ENCODE measurements around the gene BTN2A1.
A peak's percentile ranks its signal among the peaks of the same experiment; 100 is the strongest.

Gene BTN2A1

GRCh38 chr6:26468829-26469228 lies 11.1 kb downstream of the BTN2A1 start:
- DNase-seq (ENCODE audit: low spot score) = no peak

GRCh38 chr6:26470643-26471042 lies 12.9 kb downstream of the BTN2A1 start:
- DNase-seq (ENCODE audit: low spot score) = no peak

- no peak for DNase-seq (ENCODE audit: low spot score)
These were observed 14.2 kb downstream of the BTN2A1 start for GRCh38 chr6:26471970-26472369.

- DNase-seq (ENCODE audit: low spot score) = no peak
These were observed 15.0 kb downstream of the BTN2A1 start for GRCh38 chr6:26472549-26473290.

- DNase-seq (ENCODE audit: low spot score) = no peak
These were observed 15.6 kb downstream of the BTN2A1 start for GRCh38 chr6:26473429-26473757.

- peak; percentile 84 for DNase-seq (ENCODE audit: low spot score)
These were observed 16.1 kb downstream of the BTN2A1 start for GRCh38 chr6:26473758-26474438.

GRCh38 chr6:26474439-26474881 lies 16.7 kb downstream of the BTN2A1 start:
- DNase-seq (ENCODE audit: low spot score) = no peak

GRCh38 chr6:26475823-26476729 lies 18.3 kb downstream of the BTN2A1 start:
- DNase-seq (ENCODE audit: low spot score) = no peak

GRCh38 chr6:26476896-26477295 lies 19.1 kb downstream of the BTN2A1 start:
- DNase-seq (ENCODE audit: low spot score) = no peak

GRCh38 chr6:26477426-26477825 lies 19.7 kb downstream of the BTN2A1 start:
- DNase-seq (ENCODE audit: low spot score) = no peak

GRCh38 chr6:26478100-26478984 lies 20.6 kb downstream of the BTN2A1 start:
- no peak for DNase-seq (ENCODE audit: low spot score)

GRCh38 chr6:26478985-26479278 lies 21.2 kb downstream of the BTN2A1 start:
- DNase-seq (ENCODE audit: low spot score) = peak; percentile 26

GRCh38 chr6:26482338-26482737 lies 24.6 kb downstream of the BTN2A1 start:
- DNase-seq (ENCODE audit: low spot score) = no peak

- no peak for DNase-seq (ENCODE audit: low spot score)
These were observed 26.0 kb downstream of the BTN2A1 start for GRCh38 chr6:26483727-26484126.

GRCh38 chr6:26484161-26484560 lies 26.4 kb downstream of the BTN2A1 start:
- DNase-seq (ENCODE audit: low spot score) = no peak

GRCh38 chr6:26485112-26485780 lies 27.5 kb downstream of the BTN2A1 start:
- DNase-seq (ENCODE audit: low spot score) = no peak

GRCh38 chr6:26486358-26486757 lies 28.6 kb downstream of the BTN2A1 start:
- no peak for DNase-seq (ENCODE audit: low spot score)

- no peak for DNase-seq (ENCODE audit: low spot score)
These were observed 29.7 kb downstream of the BTN2A1 start for GRCh38 chr6:26487466-26487865.

GRCh38 chr6:26489996-26490964 lies 32.5 kb downstream of the BTN2A1 start:
- no peak for DNase-seq (ENCODE audit: low spot score)

GRCh38 chr6:26491604-26492003 lies 33.8 kb downstream of the BTN2A1 start:
- no peak for DNase-seq (ENCODE audit: low spot score)
